Glutamatergic neuron (in vitro differentiated cells): ENCODE results near the gene YWHAE. TPM values are rescaled to one million over a fixed set of nuclear protein-coding genes. Genes with fewer than 3 reads are reported as not detected.

Source experiments
- DNase-seq: peaks from one replicate; pipeline ENCODE4 v3.0.0; 2022
- H3K27ac Mint-ChIP-seq: one replicate; pipeline ENCODE4 v1.8.0; 2020; ENCODE audit warnings: mild to moderate bottlenecking, mixed read lengths, inconsistent platforms; ENCODE audit not compliant: unreplicated experiment
- H3K27me3 Mint-ChIP-seq: one replicate; pipeline ENCODE4 v1.8.0; 2020; ENCODE audit warnings: mild to moderate bottlenecking, moderate library complexity, mixed read lengths, inconsistent platforms; ENCODE audit not compliant: unreplicated experiment
- H3K36me3 Mint-ChIP-seq: one replicate; pipeline ENCODE4 v1.8.0; 2020; ENCODE audit warnings: mild to moderate bottlenecking, mixed read lengths, inconsistent platforms; ENCODE audit not compliant: unreplicated experiment
- H3K4me1 Mint-ChIP-seq: one replicate; pipeline ENCODE4 v1.8.0; 2020; ENCODE audit warnings: mild to moderate bottlenecking, low read depth, mixed read lengths, inconsistent platforms; ENCODE audit not compliant: unreplicated experiment
- H3K4me3 Mint-ChIP-seq: one replicate; pipeline ENCODE4 v1.8.0; 2020; ENCODE audit warnings: mild to moderate bottlenecking, mixed read lengths, inconsistent platforms; ENCODE audit not compliant: unreplicated experiment
- H3K9me3 Mint-ChIP-seq: one replicate; pipeline ENCODE4 v1.8.0; 2020; ENCODE audit warnings: mild to moderate bottlenecking, moderate library complexity, mixed read lengths, inconsistent platforms; ENCODE audit not compliant: unreplicated experiment
- CTCF ChIP-seq: fragments of 200-600 bp; sonication (generic); IDR thresholded peaks from one replicate; pipeline ENCODE4 v1.5.0; 2021; ENCODE audit not compliant: partially characterized antibody, unreplicated experiment
- total RNA-seq: library from RNA; stranded (reverse); fragmentation: NEBNext Ultra II Directional; extraction: Animal tissue kit (Norgen Biotek cat#: 25700); gene quantifications from one replicate; pipeline ENCODE4 v1.2.1, GENCODE V29; 2021; ENCODE audit not compliant: unreplicated experiment

The YWHAE gene
- total RNA-seq, 1 donor from 2014 or later: 1,106 TPM

GRCh38 chr17:1413281-1413791 lies 13.3 kb upstream of the YWHAE start:
- H3K27ac Mint-ChIP-seq: no peak overlapping the region
- no peaks in the 10 kb centered on the region for H3K36me3 Mint-ChIP-seq
- no peaks in the 10 kb centered on the region for H3K4me1 Mint-ChIP-seq
- H3K9me3 Mint-ChIP-seq: peaks cover 3% of the 10 kb centered on the region
- no peak for DNase-seq
- no peak for TF ChIP-seq CTCF
- H3K4me3 Mint-ChIP-seq: no peak overlapping the region
- no peaks in the 10 kb centered on the region for H3K27me3 Mint-ChIP-seq

- Mint-ChIP-seq H3K9me3 (peaks cover 3% of the 10 kb centered on the region), H3K4me3 (no peak overlapping the region), H3K27me3 (no peaks in the 10 kb centered on the region), H3K4me1 (no peaks in the 10 kb centered on the region), H3K36me3 (no peaks in the 10 kb centered on the region), H3K27ac (no peak overlapping the region)
- no peak for TF ChIP-seq CTCF
- no peak for DNase-seq
These were observed 12.4 kb upstream of the YWHAE start for GRCh38 chr17:1412185-1413110.

- Mint-ChIP-seq H3K27ac (peak overlapping the region; percentile 76), H3K27me3 (peaks cover 14% of the 10 kb centered on the region), H3K4me1 (peaks cover 10% of the 10 kb centered on the region), H3K36me3 (no peaks in the 10 kb centered on the region), H3K9me3 (peaks cover 9% of the 10 kb centered on the region), H3K4me3 (no peak overlapping the region)
- no peak for TF ChIP-seq CTCF
- DNase-seq: no peak
These were observed 2.2 kb upstream of the YWHAE start for GRCh38 chr17:1402262-1402586.

GRCh38 chr17:1398931-1399678 lies 917 bp downstream of the YWHAE start:
- H3K9me3 Mint-ChIP-seq: peaks cover 9% of the 10 kb centered on the region
- no peak for DNase-seq
- peak overlapping the region; percentile 88 for H3K4me3 Mint-ChIP-seq
- H3K36me3 Mint-ChIP-seq: no peaks in the 10 kb centered on the region
- peak overlapping the region; percentile 100 for H3K27ac Mint-ChIP-seq
- H3K4me1 Mint-ChIP-seq: peaks cover 14% of the 10 kb centered on the region
- peaks cover 14% of the 10 kb centered on the region for H3K27me3 Mint-ChIP-seq
- TF ChIP-seq CTCF: no peak
